NT2/D1 (cell line): ENCODE data around the gene FGD5.

ENCODE experiments used
- SUZ12 ChIP-seq: IDR thresholded peaks from 2 replicates; pipeline ENCODE4 v1.6.1; 2011; ENCODE audit not compliant: insufficient read length, insufficient read depth; ENCODE audit errors: extremely low read depth
- YY1 ChIP-seq: IDR thresholded peaks from 2 replicates; pipeline ENCODE4 v1.6.1; 2011; ENCODE audit not compliant: insufficient read length, insufficient read depth
- ZNF274 ChIP-seq: IDR thresholded peaks from 2 replicates; pipeline ENCODE4 v1.6.1; 2011; ENCODE audit warnings: mild to moderate bottlenecking, low read depth, low read length

GRCh38 chr3:14837186-14837877 lies 18.6 kb downstream of the FGD5 start:
- TF ChIP-seq ZNF274 (no peak), YY1 (no peak), SUZ12 (no peak)
